Activated CD4-positive, CD25-positive, alpha-beta regulatory T cell treated with anti-CD3 and anti-CD28 coated beads, Interleukin-2, amount 50 U/mL, for 24 hours (primary cell): Measurements from ENCODE around the gene IQCF5.
A peak's percentile ranks its signal among the peaks of the same experiment; 100 is the strongest.
"Not testable (repeated sequence)": the region's sequence is repeated elsewhere in the genome, so short reads cannot be mapped to it uniquely, and the experiment has no call there.

Source experiments
- ATAC-seq, 2 donors: fragments of 150-1000 bp; cut with Tn5 transposase; one replicate each; pipeline ENCODE4 v1.10.0; 2021; ENCODE audit warnings: mild to moderate bottlenecking in 1 of 2, moderate library complexity in 1 of 2

The IQCF5 gene

GRCh38 chr3:51875501-51875900, at the start of gene IQCF5:
TSS of gene IQCF5 (minus strand) at chr3:51875601. CDS start at chr3:51875531, 70 bp downstream.
- ATAC-seq, result no peak

GRCh38 chr3:51921081-51921578, 45.7 kb upstream of the IQCF5 start:
- no peak for ATAC-seq

DNA sequence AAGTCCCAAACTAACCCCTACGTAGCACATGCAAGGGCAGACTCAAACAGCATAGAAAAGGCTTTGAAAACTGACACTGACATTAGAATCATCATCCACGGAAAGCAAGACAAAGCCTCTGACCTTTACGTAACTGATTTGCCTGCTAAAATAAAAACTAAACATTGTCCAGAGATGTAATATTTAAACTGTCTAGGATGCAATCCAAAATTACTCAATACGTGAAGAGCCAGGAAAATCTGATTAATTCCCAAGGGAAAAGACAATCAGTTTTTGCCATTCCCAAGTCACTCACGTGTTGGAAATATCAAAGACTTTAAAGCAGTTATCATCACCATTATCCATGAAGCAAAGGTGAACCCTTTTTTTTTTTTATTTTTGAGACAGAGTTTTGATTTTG, 41.0 kb upstream of the IQCF5 start:
- no peak for ATAC-seq

GRCh38 chr3:51908026-51908425, 32.6 kb upstream of the IQCF5 start:
- ATAC-seq, result no peak

GRCh38 chr3:51904034-51904823, 28.8 kb upstream of the IQCF5 start:
- ATAC-seq, result no peak

GRCh38 chr3:51902361-51902760, 27.0 kb upstream of the IQCF5 start:
- peak; percentile 56 to 72 for ATAC-seq

- ATAC-seq, result not testable (repeated sequence)
These were observed 24.6 kb upstream of the IQCF5 start for GRCh38 chr3:51900043-51900442.

DNA sequence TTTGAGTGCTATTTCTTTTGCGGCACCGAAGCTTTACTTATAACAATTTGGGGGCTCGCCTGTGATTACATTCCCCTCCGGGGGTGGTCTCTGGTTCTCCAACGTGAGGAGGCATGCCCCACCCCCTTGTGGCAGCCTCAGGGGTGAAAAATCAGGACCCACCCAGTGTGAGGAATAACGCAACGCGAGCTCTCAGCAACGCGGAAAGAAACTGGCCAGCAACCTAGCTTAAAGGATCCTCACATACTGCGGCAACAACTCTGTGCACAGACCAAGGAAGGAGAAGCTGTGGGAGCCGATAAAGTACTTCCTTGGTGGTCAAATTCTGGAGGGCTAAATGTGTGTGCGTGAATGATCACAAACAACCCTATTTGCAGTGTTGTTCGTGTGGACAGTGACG, 22.0 kb upstream of the IQCF5 start:
- no peak for ATAC-seq

DNA sequence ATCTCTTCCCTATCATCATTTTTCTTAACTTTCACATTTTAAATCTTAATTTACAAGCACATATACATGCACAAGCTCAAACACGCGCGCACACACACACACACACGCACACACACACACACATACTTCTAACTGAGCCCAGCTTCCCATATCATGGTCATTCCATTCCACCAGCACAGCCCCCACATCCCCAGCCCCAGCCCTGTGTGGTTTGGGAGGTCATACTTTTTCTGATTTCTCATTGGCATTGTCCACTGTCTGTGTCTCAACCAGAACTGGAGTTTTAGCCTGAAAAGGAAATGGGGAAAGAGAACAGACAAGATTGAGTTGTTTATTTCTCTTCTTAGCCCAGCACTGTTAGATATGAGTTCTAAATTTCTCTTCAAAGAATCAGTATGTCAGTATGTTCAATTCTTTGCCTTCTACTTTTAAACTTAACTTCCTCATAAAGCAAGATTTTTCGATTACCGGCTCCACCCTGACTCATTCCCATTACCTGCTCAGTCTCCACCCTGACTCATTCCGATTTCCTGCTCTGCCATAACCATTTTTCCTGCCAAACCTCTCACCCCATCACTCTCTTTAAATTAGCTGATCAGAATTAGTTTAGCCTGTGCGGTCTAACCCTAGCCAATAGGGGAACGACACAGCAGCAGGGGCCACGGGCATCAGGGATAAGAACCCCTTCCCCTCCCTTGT, 21.4 kb upstream of the IQCF5 start:
- ATAC-seq, result no peak

- no peak for ATAC-seq
These were observed 19.5 kb upstream of the IQCF5 start for GRCh38 chr3:51894939-51895338.

GRCh38 chr3:51894391-51894790, 19.0 kb upstream of the IQCF5 start:
- ATAC-seq, result no peak

- no peak for ATAC-seq
These were observed 16.0 kb upstream of the IQCF5 start for GRCh38 chr3:51891242-51892039.

DNA sequence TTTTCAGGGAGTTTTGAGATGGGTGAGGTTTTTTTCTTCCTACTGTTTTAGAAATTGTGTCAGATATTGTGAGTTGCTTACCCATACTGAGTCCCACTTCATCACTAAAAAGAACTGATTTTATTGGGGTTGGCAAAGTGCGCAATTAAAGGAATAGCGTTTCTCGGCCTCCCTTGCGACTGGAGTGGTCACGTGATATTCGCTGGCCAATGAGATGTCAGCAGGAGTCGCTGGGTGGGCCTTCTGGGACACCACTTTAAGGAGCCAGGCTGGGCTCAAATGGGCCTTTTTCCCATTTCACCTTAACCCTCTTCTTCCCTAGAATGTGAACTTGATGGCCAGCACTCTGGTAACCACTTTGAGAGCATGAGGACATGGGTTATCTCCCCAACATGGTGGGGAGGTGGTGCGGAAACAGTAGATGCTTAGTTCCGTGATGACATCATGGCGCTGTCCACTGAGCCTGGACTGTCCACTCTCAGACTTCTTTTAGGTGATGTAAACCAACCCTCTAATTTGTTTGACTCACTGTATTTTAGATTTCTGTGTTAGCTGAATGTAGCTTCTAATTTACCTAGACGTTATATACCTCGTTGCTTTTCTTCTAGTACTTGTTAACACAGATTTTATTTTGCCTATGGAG, 13.2 kb upstream of the IQCF5 start:
- no peak for ATAC-seq

DNA sequence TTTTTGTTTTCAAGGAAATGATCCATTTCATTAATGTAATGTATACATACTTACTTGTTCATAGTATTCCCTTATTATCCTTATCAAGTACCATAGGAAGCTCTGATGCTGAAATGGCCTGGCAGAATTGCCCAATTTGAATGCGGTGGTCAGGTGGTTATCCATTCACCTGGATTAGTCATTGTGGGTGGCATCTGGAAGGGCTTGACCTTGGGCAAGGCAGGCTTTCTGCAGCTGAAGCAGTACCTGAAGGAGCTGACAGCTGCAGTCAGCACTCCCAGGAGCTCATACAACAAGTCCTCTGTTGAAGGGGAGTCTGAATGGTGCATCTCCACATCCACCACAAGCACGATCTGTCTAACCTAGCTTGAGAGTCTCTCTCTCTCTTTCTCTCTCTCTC, 12.2 kb upstream of the IQCF5 start:
- ATAC-seq, result no peak

- peak in 1 of 2 donors; percentile 48 for ATAC-seq
These were observed 11.0 kb upstream of the IQCF5 start for GRCh38 chr3:51886447-51886846.

DNA sequence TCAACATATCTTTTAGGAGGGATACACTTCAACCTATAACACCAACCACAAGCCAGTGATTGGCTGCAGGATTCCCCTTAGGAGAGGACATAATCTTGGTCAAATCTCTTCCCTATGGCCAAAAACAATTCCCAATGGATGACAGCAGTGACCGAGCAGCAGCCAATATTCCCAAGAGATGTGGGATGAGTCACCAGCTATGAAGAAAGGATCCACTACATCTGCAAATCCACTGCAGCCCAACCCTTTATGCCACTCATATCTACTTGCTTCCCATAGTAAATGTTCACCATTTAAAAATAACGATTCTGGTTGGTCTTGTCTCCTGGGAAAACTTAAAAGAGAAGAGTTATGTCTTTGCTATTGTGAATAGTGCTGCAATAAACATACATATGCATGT, 4.5 kb upstream of the IQCF5 start:
- ATAC-seq, result no peak

- ATAC-seq, result no peak
These were observed 785 bp upstream of the IQCF5 start for GRCh38 chr3:51876186-51876585.

DNA sequence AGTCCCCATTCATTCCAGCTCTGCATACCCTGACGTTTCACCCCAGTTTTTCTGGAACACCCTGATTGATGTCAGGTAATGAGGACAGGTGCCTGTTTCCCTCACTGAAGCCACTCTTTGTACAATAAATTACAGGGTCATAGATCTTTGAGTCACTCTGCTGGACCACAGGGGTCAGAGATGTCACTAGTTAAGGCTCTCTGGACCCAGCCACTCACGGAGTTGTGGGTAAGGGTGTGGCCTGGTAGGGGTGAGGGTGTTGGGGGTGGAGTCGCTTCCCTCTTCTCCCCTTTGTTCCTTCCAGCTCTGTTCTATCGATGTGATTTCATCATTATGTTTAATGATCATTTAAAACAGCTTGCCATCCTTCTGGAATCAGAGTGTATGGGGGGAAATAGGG, 512 bp downstream of the IQCF5 start:
- no peak for ATAC-seq

GRCh38 chr3:51874411-51874810, 990 bp downstream of the IQCF5 start:
- ATAC-seq, result no peak

- no peak for ATAC-seq
These were observed 1.5 kb downstream of the IQCF5 start for GRCh38 chr3:51873876-51874275.

GRCh38 chr3:51873253-51873766, 2.1 kb downstream of the IQCF5 start:
- ATAC-seq, result no peak

- no peak for ATAC-seq
These were observed 6.1 kb downstream of the IQCF5 start for GRCh38 chr3:51869304-51869703.

GRCh38 chr3:51868896-51869295, 6.5 kb downstream of the IQCF5 start:
- not testable (repeated sequence) for ATAC-seq
